Esophagus squamous epithelium (tissue), 5 donors: Measurements from ENCODE around the gene IGSF9B. TPM values are rescaled to one million over a fixed set of nuclear protein-coding genes. Genes with fewer than 3 reads are reported as not detected.

Source experiments
- DNase-seq: peaks from one replicate; lab custom pipeline; 2025; lab: John Stamatoyannopoulos, UW
- H3K27ac ChIP-seq, 4 donors: fragments of 200-600 bp; sonication (generic); one replicate each; pipeline ENCODE4 v1.5.1; 2016 to 2019; ENCODE audit warnings: mild to moderate bottlenecking in 1 of 4
- H3K27me3 ChIP-seq, 4 donors: fragments of 200-600 bp; sonication (generic); 1 replicate in 3 of 4; 2 replicates in 1 of 4; pipeline versions ENCODE4 v1.5.1 to v1.6.0; 2017 to 2021; ENCODE audit warnings: antibody characterized with exemption in 1 of 4
- H3K36me3 ChIP-seq, 3 donors: fragments of 200-600 bp; sonication (generic); one replicate each; pipeline ENCODE4 v1.5.1; 2016 to 2019
- H3K4me1 ChIP-seq, 3 donors: fragments of 200-600 bp; sonication (generic); one replicate each; pipeline ENCODE4 v1.5.1; 2017 to 2019
- H3K4me3 ChIP-seq, 4 donors: fragments of 200-600 bp; sonication (generic); 1 replicate in 3 of 4; 2 replicates in 1 of 4; pipeline ENCODE4 v1.5.1; 2016 to 2019; ENCODE audit warnings: mild to moderate bottlenecking in 2 of 4, moderate library complexity in 1 of 4
- H3K9me3 ChIP-seq, 3 donors: fragments of 200-600 bp; sonication (generic); one replicate each; pipeline ENCODE4 v1.5.1; 2016 to 2019
- POLR2A ChIP-seq, 4 donors: fragments of 450-650 bp; IDR thresholded peaks; one replicate each; pipeline ENCODE4 v1.6.1; 2017; ENCODE audit warnings: antibody characterized with exemption in 4 of 4, mild to moderate bottlenecking in 4 of 4, moderate library complexity in 3 of 4
- WGBS, 2 donors: methylation state at CpG; one replicate each; pipeline ENCODE4 v1.1.5; 2018; 5-methylcytosine and 5-hydroxymethylcytosine counted together
- intact Hi-C: fragments of 100-400 bp; cut with DNase I; formaldehyde crosslinking; loops from one replicate; pipeline ENCODE4 v1.15.0; 2022
- total RNA-seq, 4 donors: library from RNA; depleted of rRNA; stranded (reverse); fragments of >200 nt; gene quantifications; one replicate each; pipeline ENCODE4 v1.1.0, GENCODE V29; 2016
- TF ChIP-seq, protein P1 (sequence below), 6 experiments: fragments of 450-650 bp in 4 of 6; fragments of 200-600 bp in 2 of 6; sonication (generic) in 2 of 6; IDR thresholded peaks; one replicate each; pipeline ENCODE4 v1.5.1; 2016 to 2019; ENCODE audit warnings: antibody characterized with exemption in 6 of 6, mild to moderate bottlenecking in 4 of 6, moderate library complexity in 4 of 6
- donor health status: DM: yes; HTN: yes; CAD: no.

The IGSF9B gene
- total RNA-seq, 4 donors from 2014 or later = 1.1 to 4.8 (median 1.8) TPM

DNA sequence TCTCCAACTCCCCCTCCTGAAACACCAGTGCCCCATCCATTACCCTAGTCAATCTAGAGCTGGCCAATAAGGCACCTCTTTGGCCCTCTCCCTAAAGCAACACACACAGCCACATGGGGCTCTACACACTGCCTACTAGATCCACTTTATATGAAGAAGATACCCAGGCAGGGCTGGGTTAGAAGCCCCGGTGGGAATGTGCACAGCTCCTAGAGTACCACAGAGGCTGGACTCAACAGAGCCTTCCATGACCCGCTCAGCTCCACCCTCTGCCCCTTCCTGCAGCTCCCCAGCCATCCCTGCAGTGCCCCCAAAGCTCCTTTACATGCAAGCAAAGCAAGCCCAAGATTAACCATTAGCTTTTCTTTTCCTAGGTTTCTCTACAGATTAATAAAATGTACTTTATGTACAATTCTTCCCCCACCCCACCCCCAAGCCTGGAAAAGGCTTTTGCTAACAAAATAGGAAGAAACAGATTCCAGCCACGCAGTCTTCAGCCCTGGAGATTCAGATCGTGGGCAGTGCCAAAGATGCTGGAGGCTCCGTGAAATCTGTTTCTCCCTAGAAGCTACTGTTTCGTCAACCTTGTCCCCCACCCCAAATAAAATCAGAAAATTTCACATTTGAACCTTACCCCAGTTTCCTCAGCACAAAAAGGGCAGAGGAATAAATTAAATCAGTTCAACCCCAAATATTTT is 51.8 kb downstream of the IGSF9B start:
- Histone ChIP-seq H3K4me3 (no peak overlapping the region), H3K27me3 (no peaks in the 10 kb centered on the region), H3K9me3 (no peaks in the 10 kb centered on the region), H3K4me1 (no peaks in the 10 kb centered on the region), H3K27ac (no peak overlapping the region), H3K36me3 (peaks cover 0 to 24% (median 0%) of the 10 kb centered on the region in 3 donors)
- TF ChIP-seq, protein P1, sequence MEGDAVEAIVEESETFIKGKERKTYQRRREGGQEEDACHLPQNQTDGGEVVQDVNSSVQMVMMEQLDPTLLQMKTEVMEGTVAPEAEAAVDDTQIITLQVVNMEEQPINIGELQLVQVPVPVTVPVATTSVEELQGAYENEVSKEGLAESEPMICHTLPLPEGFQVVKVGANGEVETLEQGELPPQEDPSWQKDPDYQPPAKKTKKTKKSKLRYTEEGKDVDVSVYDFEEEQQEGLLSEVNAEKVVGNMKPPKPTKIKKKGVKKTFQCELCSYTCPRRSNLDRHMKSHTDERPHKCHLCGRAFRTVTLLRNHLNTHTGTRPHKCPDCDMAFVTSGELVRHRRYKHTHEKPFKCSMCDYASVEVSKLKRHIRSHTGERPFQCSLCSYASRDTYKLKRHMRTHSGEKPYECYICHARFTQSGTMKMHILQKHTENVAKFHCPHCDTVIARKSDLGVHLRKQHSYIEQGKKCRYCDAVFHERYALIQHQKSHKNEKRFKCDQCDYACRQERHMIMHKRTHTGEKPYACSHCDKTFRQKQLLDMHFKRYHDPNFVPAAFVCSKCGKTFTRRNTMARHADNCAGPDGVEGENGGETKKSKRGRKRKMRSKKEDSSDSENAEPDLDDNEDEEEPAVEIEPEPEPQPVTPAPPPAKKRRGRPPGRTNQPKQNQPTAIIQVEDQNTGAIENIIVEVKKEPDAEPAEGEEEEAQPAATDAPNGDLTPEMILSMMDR (IDR thresholded peaks at IDR 0.05) = no peak
- no peak for TF ChIP-seq POLR2A (IDR thresholded peaks at IDR 0.05)
- intact Hi-C loops = no loop called here
- DNase-seq = no peak
- 75 to 80% methylated on average over 6 of the region's 6 CpGs for WGBS, 2 donors

DNA sequence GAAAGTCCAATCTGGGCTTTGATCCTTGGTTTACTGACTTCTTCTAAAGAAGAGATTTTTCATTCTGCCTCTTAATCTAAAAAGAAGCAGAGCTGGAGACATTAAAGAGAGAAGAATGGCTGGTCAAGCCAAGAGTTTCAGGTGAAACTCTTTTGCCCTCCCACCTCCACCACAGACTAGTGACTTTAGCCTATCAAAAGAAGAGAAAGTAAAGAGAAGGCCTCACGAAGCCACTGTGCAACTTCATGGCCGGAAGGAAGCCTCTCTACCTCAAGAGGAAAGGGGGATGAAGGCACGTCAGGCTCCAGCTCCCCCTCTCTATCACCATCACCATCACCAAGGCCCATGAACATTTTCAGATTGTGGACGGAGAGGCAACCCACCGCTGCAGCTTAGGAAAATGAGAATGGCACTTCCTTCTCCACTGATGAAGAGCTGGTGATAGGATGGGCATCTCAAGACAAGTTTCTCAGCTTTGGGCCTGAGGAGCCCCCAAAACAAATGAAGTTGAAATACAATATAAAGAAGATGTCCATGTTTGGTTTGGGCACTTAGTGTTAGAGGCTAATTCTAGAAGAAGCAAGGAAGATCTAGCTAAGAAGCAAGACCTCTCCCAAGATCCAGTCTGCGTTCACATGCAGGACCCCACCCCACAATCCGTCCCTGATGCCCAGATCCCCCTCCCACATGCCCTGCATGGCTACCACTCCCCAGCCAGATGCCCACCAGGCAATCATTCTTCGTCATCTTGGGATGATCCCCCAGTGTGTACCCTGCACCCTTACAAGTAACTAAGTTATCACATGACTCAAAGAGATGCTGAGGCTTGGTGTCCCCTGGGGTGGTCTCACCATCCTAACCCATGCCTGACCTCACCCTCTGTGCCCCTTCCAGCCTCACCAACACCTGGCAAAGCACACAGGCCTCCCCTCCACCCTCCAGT is 52.6 kb downstream of the IGSF9B start:
- no peak for TF ChIP-seq POLR2A (IDR thresholded peaks at IDR 0.05)
- TF ChIP-seq, protein P1 (IDR thresholded peaks at IDR 0.05) = no peak
- H3K27me3 ChIP-seq = no peaks in the 10 kb centered on the region
- DNase-seq = no peak
- H3K9me3 ChIP-seq = no peaks in the 10 kb centered on the region
- H3K4me3 ChIP-seq = no peak overlapping the region
- WGBS, 2 donors = 76 to 85% methylated on average over 7 to 8 of the region's 8 CpGs
- intact Hi-C loops = no loop called here
- no peak overlapping the region for H3K27ac ChIP-seq
- peaks cover 0 to 16% (median 0%) of the 10 kb centered on the region in 3 donors for H3K36me3 ChIP-seq
- H3K4me1 ChIP-seq = no peaks in the 10 kb centered on the region

DNA sequence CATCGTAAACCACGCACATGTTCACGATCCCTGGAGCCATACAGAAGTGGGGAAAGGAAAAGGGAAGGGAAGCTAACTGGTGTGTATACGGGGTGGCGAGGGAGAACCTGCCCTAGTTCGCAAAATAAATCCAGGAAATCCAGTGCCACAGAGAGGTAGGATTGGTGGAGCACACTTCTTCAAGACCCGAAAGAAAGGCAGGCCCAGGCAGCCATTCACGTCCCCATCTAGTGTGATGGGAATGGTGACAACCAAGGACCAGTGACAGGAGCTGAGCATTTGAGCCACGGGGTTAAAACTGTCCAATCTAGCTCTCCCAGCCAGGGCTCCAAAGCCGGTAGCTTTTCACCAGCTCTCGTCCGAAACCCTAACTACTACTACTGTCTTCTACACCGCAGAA is 53.7 kb downstream of the IGSF9B start:
- no peak for DNase-seq
- intact Hi-C loops = no loop called here
- Histone ChIP-seq H3K27ac (no peak overlapping the region), H3K4me3 (no peak overlapping the region), H3K27me3 (no peaks in the 10 kb centered on the region), H3K36me3 (peaks cover 0 to 6% (median 0%) of the 10 kb centered on the region in 3 donors), H3K9me3 (no peaks in the 10 kb centered on the region), H3K4me1 (no peaks in the 10 kb centered on the region)
- TF ChIP-seq, protein P1 (IDR thresholded peaks at IDR 0.05) = no peak
- no peak for TF ChIP-seq POLR2A (IDR thresholded peaks at IDR 0.05)
- 93 to 95% methylated on average over 10 to 11 of the region's 13 CpGs for WGBS, 2 donors

DNA sequence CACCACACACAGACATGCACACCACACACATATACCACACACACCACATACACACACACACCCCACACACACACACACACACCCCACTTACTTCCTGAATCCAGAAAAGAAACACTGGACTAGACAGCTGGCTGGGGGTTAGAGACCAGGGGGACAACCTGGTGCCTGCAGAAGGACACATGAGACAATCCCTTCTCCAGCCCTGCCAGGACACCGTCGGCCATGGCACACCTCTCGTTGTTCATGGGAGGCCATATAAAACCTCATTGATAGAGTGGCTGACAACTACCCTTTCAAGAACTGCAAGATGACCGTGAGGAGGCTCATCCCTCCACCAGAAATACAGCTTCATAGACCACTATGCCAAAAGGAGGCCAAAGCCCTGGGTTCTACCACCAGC is 54.3 kb downstream of the IGSF9B start:
- 89 to 90% methylated on average over 3 to 4 of the region's 4 CpGs for WGBS, 2 donors
- intact Hi-C loops = no loop called here
- DNase-seq = no peak
- no peak overlapping the region for H3K4me3 ChIP-seq
- no peaks in the 10 kb centered on the region for H3K4me1 ChIP-seq
- TF ChIP-seq, protein P1 (IDR thresholded peaks at IDR 0.05) = no peak
- TF ChIP-seq POLR2A (IDR thresholded peaks at IDR 0.05) = no peak
- no peak overlapping the region for H3K27ac ChIP-seq
- no peaks in the 10 kb centered on the region for H3K9me3 ChIP-seq
- H3K27me3 ChIP-seq = no peaks in the 10 kb centered on the region
- H3K36me3 ChIP-seq = peaks cover 0 to under 1% (median 0%) of the 10 kb centered on the region in 3 donors

DNA sequence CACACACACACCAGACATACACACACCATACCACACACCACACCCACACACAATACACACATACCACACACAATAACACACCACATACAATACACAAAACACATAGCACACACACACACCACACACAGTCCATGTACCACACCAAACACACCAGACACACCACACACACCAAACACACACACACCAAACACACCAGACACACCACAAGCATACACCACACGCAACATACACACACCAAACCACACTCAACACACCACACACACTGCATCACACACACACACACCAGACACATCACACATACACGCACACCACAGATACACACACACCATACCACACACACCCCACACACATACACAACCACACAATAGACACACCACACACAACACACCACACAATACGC is 54.8 kb downstream of the IGSF9B start:
- no peaks in the 10 kb centered on the region for H3K9me3 ChIP-seq
- H3K4me3 ChIP-seq = no peak overlapping the region
- no peak for DNase-seq
- no peak overlapping the region for H3K27ac ChIP-seq
- TF ChIP-seq POLR2A (IDR thresholded peaks at IDR 0.05) = no peak
- TF ChIP-seq, protein P1 (IDR thresholded peaks at IDR 0.05) = no peak
- H3K4me1 ChIP-seq = no peaks in the 10 kb centered on the region
- intact Hi-C loops = no loop called here
- H3K36me3 ChIP-seq = no peaks in the 10 kb centered on the region
- WGBS, 2 donors = 70 to 86% methylated on average over 2 to 3 of the region's 3 CpGs
- no peaks in the 10 kb centered on the region for H3K27me3 ChIP-seq
